Stimulated activated CD4-positive, alpha-beta T cell treated with anti-CD3 and anti-CD28 coated beads, TNF-alpha, amount 100 ng/mL, for 48 hours (primary cell): ENCODE results near the gene GAPVD1.
"Not testable (repeated sequence)": the region's sequence is repeated elsewhere in the genome, so short reads cannot be mapped to it uniquely, and the experiment has no call there.

Experiments
- DNase-seq, 3 donors: peaks; one replicate each; pipeline ENCODE4 v3.0.0-alpha.2; 2020; ENCODE audit warnings: low read depth in 3 of 3

The GAPVD1 gene

GRCh38 chr9:125243792-125244260 is 17.8 kb upstream of the GAPVD1 start:
- no peak for DNase-seq

GRCh38 chr9:125246261-125246667 is 15.4 kb upstream of the GAPVD1 start:
- DNase-seq: no peak

DNA sequence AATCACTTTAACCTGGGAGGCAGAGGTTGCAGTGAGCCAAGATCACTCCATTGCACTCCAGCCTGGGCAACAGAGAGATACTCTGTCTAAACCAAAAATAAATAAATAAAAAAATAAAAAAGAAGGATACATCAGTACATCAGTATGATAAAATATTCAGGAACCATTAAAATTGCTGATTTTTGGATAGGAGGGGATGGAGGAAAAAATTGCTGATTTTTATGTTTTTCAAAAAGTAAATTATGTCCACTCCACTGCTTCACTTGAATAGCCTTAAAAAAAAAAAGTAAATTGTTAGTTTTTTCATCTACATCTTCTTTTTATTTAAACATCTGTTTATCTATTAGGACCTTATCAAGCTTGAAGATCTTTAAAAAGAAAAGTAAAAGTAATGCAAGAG is 7.4 kb upstream of the GAPVD1 start:
- no peak for DNase-seq

GRCh38 chr9:125255781-125256391 is 5.7 kb upstream of the GAPVD1 start:
- DNase-seq: no peak

DNA sequence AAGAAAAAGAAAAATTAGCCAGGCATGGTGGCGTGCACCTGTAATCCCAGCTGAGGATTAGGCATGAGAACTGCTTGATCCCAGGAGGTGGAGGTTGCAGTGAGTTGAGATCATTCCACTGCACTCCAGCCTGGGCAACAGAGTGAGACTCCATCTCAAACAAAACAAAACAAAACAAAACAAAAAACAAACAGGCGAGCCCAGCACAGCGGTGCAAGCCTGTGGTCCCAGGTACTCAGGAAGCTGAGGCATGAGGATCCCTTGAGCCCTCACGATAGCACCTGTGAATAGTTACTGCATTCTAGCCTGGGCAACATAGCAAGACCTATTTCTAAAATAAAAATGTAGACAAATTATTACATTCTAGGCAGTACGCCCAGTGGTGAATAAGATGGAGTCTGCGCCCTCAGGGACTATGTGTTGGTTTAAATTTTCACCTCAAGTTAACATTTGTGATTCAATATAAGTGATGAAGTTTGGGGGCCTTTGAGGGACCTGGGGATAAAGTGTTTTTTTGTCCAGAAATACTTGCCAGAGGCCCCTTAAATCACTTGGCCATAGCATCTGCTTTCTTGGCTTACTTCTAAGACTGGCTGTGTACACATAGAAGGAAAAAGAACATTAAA is 3.4 kb upstream of the GAPVD1 start:
- no peak for DNase-seq

- no peak for DNase-seq
Measured at GRCh38 chr9:125258832-125259534, 2.6 kb upstream of the GAPVD1 start.

GRCh38 chr9:125260561-125260960 is 1.1 kb upstream of the GAPVD1 start:
- no peak for DNase-seq

DNA sequence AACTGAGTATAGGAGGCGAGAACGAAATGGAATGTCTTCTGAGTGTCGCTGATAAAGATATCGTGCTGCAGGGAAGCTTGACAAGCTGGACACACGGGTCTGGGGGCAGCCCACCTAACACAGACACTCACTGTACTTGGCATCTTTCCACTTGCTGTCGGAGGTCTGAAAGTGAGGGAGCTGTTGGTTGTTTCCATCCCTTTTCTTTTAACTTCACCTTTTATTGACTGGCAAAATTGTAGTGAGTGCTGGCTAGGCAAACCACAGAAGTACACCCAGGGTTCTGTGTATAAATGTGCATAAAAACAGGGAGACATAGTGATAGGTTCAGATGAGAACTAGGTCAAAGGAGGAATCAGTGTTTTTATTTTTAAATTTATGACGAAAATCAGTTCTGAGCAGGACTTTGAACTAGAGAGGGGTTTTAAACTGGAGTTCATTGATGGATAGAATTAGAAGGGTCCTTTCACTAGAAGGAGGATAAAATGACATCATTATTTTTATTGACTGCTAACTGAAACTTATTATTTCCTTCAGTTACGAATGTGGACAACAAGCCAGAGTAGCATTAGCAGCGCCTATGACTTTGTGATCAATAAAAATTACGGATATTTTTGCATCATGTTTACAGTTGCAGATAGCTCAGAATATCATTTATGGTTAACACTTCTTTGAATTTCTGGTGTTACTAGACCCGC is 817 bp downstream of the GAPVD1 start:
- DNase-seq: no peak

DNA sequence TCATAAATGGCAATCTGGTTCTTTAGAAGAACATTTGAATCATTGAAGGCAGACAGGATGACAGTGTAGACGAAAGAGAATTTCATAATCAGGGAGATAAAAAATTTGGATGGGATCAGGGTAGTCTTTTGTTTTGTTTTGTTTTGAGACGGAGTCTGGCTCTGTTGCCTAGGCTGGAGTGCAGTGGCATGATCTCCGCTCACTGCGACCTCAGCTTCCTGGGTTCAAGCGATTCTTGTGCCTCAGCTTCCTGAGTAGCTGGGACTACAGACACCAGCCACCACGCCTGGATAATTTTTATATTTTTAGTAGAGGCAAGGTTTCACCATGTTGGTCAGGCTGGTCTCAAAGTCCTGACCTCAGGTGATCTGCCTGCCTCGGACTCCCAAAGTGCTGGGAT is 2.4 kb downstream of the GAPVD1 start:
- DNase-seq: not testable (repeated sequence)

- DNase-seq: no peak
Measured at GRCh38 chr9:125268394-125269013, 6.9 kb downstream of the GAPVD1 start.

DNA sequence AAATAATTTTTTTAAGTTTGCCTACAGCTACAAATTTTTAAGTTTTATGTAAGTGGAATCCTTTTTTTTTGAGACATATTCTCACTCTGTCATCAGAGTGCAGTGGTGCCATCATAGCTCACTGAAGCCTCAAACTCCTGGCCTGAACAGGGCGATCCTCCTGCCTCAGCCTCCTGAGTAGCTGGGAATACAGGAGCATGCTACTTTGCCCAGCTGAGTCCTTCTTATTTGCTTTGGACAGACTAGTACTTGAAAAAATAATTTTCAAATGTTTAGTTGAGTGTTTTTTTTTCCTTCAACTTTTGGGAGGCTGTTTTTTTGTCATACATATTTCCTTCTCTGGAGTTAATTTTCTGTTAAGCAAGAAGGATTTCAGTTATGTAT is 7.4 kb downstream of the GAPVD1 start:
- no peak for DNase-seq

DNA sequence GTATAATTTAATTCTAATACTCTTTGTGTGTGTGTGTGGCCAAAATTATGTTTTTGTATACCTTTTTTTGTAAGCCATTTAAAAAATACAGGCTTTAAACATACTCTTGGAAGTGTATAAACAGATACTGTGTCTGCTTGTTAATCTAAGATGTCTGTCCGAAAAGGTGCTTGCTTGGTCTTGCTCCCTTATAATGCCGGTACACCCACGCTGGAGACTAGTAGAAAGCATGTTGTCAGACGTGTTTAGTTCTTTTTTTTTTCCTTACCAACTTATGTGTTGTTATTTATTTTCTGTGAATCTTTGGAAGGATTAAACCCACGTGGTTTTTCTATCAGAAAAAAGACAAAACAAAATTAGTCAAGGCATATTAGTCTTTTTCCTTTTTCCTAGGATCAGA is 9.5 kb downstream of the GAPVD1 start:
- no peak for DNase-seq

- no peak for DNase-seq
Measured at GRCh38 chr9:125272697-125273096, 11.1 kb downstream of the GAPVD1 start.

DNA sequence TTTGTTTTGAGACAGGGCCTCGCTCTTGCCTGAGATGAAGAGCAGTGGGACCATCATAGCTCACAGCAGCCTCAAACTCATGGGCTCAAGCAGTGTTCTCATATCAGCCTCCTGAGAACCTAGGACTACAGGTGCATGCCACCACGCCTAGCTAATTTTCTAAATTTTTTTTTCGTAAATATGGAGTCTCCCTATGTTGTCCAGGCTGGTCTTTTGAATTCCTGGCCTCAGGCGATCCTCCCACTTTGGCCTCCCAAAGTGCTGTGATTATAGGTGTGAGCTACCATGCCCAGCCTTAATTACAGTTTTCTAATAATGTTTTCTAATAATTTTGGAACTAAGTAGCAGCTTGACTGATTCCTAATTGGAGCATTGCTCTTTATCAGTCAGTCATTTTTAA is 15.1 kb downstream of the GAPVD1 start:
- DNase-seq: no peak

DNA sequence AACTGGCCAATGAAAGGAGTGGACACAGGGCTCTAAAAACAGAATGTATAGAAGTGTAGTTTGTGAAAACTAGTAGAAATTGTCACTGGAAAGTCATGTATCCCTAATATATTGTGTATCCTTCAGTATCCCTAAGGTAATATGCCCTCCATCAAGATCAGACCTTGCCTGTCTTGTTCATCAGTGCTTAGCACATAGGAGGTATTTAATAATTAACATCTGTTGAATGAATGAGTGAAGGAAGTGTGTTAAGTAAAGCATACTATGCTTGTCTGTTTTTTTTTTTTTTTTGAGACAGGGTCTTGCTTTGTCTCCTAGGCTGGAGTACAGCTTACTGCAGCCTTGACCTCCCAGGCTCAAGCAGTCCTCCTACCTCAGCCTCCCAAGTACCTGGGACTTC is 15.8 kb downstream of the GAPVD1 start:
- no peak for DNase-seq

DNA sequence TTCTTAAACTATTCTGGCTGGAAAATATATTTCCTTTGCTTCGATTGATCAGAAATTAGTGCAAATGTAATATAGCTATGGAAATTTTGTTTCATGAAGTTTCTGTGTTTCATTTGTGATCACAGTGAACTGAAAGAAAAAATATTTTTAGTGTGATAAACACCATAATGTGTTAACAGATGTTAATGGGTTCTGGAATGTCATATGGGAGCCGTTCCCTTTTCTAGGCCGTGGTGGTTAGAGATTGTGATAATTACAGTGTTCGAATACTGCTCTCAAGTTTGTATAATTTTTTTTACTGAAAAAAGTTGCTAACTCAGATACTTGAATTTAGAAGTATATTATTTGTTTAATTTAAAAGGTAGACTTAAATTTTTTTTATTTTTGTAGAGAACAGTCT is 19.3 kb downstream of the GAPVD1 start:
- DNase-seq: no peak

DNA sequence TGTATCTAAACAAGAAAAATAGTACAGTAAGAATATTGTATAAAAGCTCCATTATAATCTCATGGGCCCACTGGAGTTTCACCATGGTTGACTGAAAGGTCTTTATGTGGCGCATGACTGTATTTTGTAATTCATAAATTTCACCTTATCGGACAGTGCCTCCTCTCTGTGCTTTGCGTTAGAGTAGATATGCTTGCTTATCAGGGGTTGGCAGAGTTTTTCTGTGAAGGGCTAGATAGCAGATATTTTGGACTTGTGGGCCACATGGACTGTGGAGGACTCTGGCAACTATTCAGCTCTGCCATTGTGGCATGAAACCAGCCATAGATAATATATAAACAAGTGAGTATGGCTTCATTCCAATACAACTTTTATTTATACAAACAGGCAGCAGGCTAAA is 23.2 kb downstream of the GAPVD1 start:
- DNase-seq: no peak

- DNase-seq: not testable (repeated sequence)
Measured at GRCh38 chr9:125286935-125287433, 25.4 kb downstream of the GAPVD1 start.

- DNase-seq: no peak
Measured at GRCh38 chr9:125293134-125293533, 31.5 kb downstream of the GAPVD1 start.

DNA sequence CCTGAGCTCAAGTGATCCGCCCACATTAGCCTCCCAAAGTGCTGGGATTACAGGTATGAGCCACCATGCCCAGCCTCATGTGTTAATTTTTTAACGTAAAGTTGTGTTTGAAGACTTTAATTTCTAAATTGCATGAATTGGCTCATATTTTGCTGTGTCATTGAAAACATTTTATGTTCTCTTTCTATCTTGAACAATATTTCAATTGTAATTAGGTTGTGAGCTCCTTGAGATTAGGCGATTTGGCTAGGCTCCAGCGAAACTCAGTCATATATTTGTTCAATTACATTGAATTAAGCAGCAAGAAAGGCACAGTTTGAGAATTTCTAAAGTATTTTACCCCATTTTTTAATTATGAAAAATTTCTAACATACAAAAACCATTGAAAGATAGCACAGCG is 34.0 kb downstream of the GAPVD1 start:
- DNase-seq: no peak

DNA sequence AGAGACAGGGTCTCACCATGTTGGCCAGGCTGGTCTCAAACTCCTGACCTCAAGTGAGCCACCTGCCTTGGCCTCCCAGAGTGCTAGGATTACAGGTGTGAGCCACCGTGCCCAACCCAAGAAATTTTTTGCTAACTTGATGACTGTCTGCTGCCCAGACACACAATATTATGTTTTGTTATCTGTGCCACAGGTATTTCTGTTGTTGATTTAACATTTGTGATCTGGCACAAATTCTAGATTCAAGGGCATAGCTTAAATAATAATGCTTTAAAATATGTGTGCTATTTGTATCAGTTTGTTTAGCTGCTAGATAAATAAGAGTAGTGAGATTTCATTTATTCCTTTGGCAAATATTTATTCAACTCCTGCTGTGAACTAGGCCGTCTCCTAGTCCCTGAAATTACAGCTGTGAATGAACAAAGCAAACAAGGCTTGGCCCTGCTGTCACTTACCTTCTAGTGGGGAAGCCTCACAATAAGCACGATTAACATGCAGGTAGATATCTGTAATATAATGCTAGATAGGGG is 35.3 kb downstream of the GAPVD1 start:
- no peak for DNase-seq

DNA sequence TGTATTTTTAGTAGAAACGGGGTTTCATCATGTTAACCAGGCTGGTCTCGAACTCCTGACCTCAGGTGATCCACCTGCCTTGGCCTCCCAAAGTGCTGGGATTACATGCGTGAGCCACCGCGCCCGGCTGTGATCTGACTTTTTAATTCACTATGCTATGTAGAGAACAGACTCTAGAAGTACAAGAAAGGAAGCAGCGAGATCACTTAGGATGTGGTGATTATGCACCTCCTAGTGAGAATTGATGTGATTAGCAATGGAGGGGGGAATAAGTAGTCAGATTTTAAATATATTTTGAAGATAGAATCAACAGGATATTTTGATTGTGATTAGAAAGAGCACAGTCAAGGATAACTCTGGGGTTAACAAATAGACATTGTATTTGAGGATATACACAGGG is 36.3 kb downstream of the GAPVD1 start:
- no peak for DNase-seq
